ENCODE measurements around the gene PRRT2.

The PRRT2 gene

DNA sequence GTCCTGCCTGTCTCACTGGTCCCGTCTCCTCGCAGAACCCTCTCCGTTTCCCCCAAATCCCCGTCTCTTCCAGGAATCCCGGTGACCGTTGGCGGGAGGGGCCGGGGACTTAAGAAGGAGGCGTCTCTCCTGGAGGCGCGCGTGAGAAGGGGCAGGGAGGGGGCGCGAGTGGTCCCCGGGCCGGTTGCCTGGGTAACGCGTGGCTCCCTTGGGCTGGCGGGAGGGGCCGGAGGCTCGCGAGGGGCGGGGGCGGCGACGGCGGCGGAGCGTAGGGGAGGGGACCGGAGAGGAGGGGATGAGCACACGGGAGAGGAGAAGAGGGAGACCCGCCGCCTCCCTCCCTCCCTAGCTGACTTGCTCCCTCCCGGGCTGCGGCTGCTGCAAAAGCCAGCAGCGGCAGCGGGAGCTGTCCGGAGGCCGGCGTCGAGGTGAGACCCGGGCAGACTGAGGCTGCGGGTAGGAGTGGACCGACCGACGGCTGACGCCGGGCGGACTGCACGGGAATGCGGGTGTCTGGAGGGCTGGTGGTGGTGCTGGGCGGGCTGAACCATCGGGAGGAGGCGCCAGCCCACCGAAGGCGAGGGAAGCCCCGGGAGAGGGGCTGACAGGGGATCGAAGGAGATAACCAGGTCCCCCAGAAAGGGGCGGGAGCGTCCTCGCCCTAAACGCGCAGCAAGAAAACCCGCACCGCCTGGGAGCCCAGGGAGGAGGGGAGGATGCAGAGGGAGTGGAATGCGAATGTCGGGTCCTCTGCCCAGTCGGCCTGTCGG is at the start of gene PRRT2:
PRRT2 (plus strand) TSS at position 298 of the 770 bp plus-strand sequence. CDS start 862 bp downstream, outside the sequence.
- DNase-seq (ENCODE audit: low read depth): no peak

DNA sequence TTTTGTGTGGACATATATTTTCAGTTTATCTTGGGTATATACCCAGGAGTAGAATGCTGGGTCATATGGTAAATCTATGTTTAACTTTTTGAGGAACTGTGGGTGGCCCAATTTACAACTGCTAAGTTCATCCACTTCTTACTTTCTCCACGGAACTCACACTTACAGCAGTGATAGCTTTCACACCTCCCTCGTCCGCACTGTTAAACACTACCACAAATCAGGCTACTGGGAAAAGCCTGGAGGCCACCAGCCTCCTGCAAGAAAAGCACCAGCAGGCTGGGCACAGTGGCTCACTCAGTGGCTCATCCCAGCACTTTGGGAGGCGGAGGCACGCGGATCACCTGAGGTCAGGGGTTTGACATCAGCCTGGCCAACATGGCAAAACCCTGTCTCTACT is 48.7 kb upstream of the PRRT2 start:
- DNase-seq (ENCODE audit: low read depth): no peak
- H3K4me3 ChIP-seq (ENCODE audit: low read depth, low read length): no peak overlapping the region
- TF ChIP-seq, protein P1, sequence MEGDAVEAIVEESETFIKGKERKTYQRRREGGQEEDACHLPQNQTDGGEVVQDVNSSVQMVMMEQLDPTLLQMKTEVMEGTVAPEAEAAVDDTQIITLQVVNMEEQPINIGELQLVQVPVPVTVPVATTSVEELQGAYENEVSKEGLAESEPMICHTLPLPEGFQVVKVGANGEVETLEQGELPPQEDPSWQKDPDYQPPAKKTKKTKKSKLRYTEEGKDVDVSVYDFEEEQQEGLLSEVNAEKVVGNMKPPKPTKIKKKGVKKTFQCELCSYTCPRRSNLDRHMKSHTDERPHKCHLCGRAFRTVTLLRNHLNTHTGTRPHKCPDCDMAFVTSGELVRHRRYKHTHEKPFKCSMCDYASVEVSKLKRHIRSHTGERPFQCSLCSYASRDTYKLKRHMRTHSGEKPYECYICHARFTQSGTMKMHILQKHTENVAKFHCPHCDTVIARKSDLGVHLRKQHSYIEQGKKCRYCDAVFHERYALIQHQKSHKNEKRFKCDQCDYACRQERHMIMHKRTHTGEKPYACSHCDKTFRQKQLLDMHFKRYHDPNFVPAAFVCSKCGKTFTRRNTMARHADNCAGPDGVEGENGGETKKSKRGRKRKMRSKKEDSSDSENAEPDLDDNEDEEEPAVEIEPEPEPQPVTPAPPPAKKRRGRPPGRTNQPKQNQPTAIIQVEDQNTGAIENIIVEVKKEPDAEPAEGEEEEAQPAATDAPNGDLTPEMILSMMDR (IDR thresholded peaks at IDR 0.05; ENCODE audit: low read depth, low read length, missing control alignments): no peak
- in situ Hi-C loops (cut with HindIII; ENCODE audit: low sequenced_read_pairs): no loop called here

More for the DNA sequence above, at the start of gene PRRT2:
- in situ Hi-C loops (cut with HindIII; ENCODE audit: low sequenced_read_pairs): no loop called here
- peak within 1 kb of the TSS; percentile 62 for H3K4me3 ChIP-seq (ENCODE audit: low read depth, low read length)
- TF ChIP-seq, protein P1 (IDR thresholded peaks at IDR 0.05; ENCODE audit: low read depth, low read length, missing control alignments): no peak

DNA sequence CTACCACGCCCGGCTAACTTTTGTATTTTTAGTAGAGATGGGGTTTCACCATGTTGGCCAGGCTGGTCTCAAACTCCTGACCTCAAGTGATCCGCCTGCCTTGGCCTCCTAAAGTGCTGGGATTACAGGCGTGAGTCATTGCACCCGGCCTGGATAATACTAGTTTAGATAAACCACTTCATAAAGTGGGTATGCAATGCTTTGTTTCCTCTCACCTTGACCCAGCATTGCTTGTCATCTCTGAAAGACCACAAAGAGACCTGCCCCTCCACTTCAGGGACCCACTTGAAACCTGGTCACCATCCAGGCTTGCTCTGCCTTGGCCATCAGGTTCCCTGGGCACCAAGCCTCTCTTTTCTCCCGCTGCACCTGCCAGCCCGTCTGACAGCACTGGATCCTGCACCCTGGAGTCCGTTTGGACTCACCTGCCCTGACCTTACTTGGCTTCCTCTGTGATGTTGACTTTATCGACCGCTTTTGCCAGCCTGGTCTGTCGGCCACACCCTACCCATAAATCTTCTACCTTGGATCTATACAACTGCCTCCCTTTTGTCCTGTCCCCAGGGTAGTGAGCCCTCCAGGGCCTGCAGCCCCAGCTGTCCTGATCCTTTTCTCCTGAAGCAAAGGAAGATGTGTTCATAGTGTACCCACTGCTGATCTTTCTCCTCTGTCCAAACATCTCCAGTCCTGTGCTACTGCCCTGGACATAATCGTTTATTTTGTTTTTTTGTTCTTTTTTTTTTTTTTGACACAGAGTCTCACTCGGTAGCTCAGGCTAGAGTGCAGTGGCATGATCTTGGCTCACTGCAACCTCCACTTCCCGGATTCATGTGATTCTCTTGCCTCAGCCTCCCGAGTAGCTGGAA is 46.6 kb upstream of the PRRT2 start:
- DNase-seq (ENCODE audit: low read depth): no peak
- TF ChIP-seq, protein P1 (IDR thresholded peaks at IDR 0.05; ENCODE audit: low read depth, low read length, missing control alignments): no peak
- no peak overlapping the region for H3K4me3 ChIP-seq (ENCODE audit: low read depth, low read length)
- in situ Hi-C loops (cut with HindIII; ENCODE audit: low sequenced_read_pairs): no loop called here

DNA sequence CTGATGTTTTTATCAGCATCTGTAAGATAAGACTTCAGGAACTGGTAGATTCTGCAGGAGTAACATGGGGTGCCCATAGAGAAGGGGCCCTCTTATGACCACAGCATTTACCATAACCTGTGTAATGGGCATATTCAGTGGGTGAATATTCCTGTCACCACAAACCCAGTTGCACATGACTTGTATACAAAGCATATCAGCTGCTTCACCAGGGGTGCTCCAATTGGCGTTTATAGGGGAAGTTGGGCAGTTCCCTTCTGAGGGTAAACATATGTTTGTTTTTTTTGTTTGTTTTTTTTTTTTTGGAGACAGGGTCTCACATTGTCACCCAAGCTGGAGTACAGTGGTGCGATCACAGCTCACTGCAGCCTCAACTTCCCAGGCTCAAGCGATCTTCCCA is 45.4 kb upstream of the PRRT2 start:
- DNase-seq (ENCODE audit: low read depth): no peak
- in situ Hi-C loops (cut with HindIII; ENCODE audit: low sequenced_read_pairs): no loop called here
- TF ChIP-seq, protein P1 (IDR thresholded peaks at IDR 0.05; ENCODE audit: low read depth, low read length, missing control alignments): no peak
- no peak overlapping the region for H3K4me3 ChIP-seq (ENCODE audit: low read depth, low read length)

DNA sequence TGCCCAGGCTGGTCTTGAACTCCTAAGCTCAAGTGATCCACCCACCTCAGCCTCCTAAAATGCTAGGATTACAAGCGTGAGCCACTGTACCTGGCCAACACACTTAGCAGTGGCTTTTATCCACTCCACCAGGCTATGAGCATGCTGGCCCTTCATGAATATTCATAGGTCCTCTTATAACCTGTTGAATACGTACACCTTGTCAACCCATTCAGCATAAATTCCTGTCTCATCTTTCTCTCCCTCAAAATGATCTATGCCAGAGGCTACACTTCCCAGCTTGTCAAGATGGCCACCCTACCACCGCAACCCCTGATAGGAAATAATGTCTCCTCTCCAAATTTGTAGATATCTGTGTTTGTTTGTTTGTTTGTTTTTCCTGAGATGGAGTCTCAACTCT is 44.9 kb upstream of the PRRT2 start:
- in situ Hi-C loops (cut with HindIII; ENCODE audit: low sequenced_read_pairs): no loop called here
- no peak overlapping the region for H3K4me3 ChIP-seq (ENCODE audit: low read depth, low read length)
- no peak for DNase-seq (ENCODE audit: low read depth)
- TF ChIP-seq, protein P1 (IDR thresholded peaks at IDR 0.05; ENCODE audit: low read depth, low read length, missing control alignments): no peak

DNA sequence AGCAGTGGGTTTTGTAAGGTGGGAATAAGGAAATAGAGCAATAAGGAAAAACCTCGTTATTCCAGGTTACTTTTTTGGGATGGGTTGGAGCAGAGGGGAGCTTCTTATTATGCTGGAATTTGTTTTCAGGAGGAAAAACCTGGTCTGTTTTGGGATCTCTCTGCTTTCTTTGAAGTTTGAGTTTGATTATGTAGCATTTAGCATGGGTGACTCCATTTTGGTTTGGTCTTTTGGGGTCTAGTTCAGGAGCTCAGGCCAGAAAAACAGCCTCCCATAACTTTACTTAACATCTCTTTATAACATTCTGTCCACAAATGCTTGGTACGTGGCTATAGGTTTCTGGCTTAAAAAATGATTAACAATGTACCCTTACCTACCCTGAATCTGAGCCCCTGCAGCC is 42.5 kb upstream of the PRRT2 start:
- no peak overlapping the region for H3K4me3 ChIP-seq (ENCODE audit: low read depth, low read length)
- TF ChIP-seq, protein P1 (IDR thresholded peaks at IDR 0.05; ENCODE audit: low read depth, low read length, missing control alignments): no peak
- DNase-seq (ENCODE audit: low read depth): no peak
- in situ Hi-C loops (cut with HindIII; ENCODE audit: low sequenced_read_pairs): no loop called here
